MM.1S (cell line): ENCODE data around the gene TIE1.

Experiments used
- DNase-seq: peaks from one replicate; pipeline ENCODE4 v3.0.0-alpha.2; 2015
- H2AFZ ChIP-seq: fragments of 300-600 bp; sonication (generic); 2 replicates; pipeline ENCODE4 v1.6.0; 2016; ENCODE audit warnings: antibody characterized with exemption, low read length
- H3F3A ChIP-seq: fragments of 300-600 bp; sonication (generic); 2 replicates; pipeline ENCODE4 v1.6.1; 2016; ENCODE audit warnings: mild to moderate bottlenecking, antibody characterized with exemption, low read length, moderate library complexity, mixed read lengths; ENCODE audit not compliant: insufficient read depth
- H3K27ac ChIP-seq: fragments of 300-600 bp; sonication (generic); 2 replicates; pipeline ENCODE4 v1.5.1; 2016; ENCODE audit warnings: mild to moderate bottlenecking, low read length
- H3K27me3 ChIP-seq: fragments of 300-600 bp; sonication (generic); replicated peaks from 2 replicates; pipeline ENCODE4 v1.6.0; 2016; ENCODE audit warnings: low read length; ENCODE audit not compliant: insufficient read depth
- H3K36me3 ChIP-seq: fragments of 300-600 bp; sonication (generic); replicated peaks from 2 replicates; pipeline ENCODE4 v1.6.1; 2016; ENCODE audit warnings: mild to moderate bottlenecking, low read length, mixed read lengths; ENCODE audit not compliant: insufficient read depth
- H3K4me1 ChIP-seq: fragments of 300-600 bp; sonication (generic); 2 replicates; pipeline ENCODE4 v1.6.1; 2016; ENCODE audit warnings: low read length, mixed read lengths
- H3K4me2 ChIP-seq: fragments of 300-600 bp; sonication (generic); 2 replicates; pipeline ENCODE4 v1.6.0; 2016; ENCODE audit warnings: low read depth, low read length
- H3K4me3 ChIP-seq: fragments of 300-600 bp; sonication (generic); 2 replicates; pipeline ENCODE4 v1.5.1; 2016; ENCODE audit warnings: low read length, mixed read lengths
- H3K79me2 ChIP-seq: fragments of 300-600 bp; sonication (generic); 2 replicates; pipeline ENCODE4 v1.6.1; 2016; ENCODE audit warnings: mixed run types, low read length, mixed read lengths
- H3K9ac ChIP-seq: fragments of 300-600 bp; sonication (generic); 2 replicates; pipeline ENCODE4 v1.6.1; 2016; ENCODE audit warnings: low read length, mixed read lengths
- H3K9me2 ChIP-seq: fragments of 300-600 bp; sonication (generic); replicated peaks from 2 replicates; pipeline ENCODE4 v1.6.1; 2016; ENCODE audit warnings: mild to moderate bottlenecking, low read length, mixed read lengths; ENCODE audit not compliant: insufficient read depth
- H3K9me3 ChIP-seq: fragments of 300-600 bp; sonication (generic); replicated peaks from 2 replicates; pipeline ENCODE4 v1.6.1; 2016; ENCODE audit warnings: mild to moderate bottlenecking, low read length, mixed read lengths; ENCODE audit not compliant: insufficient read depth
- H4K20me1 ChIP-seq: fragments of 300-600 bp; sonication (generic); 2 replicates; pipeline ENCODE4 v1.6.1; 2016; ENCODE audit warnings: mild to moderate bottlenecking, low read length, moderate library complexity, mixed read lengths; ENCODE audit not compliant: insufficient read depth
- CTCF ChIP-seq: fragments of 300-600 bp; sonication (generic); IDR thresholded peaks from 2 replicates; pipeline ENCODE4 v1.5.1; 2016; ENCODE audit warnings: antibody characterized with exemption, low read length, mixed read lengths
- EZH2 ChIP-seq: fragments of 300-600 bp; sonication (generic); optimal IDR thresholded peaks from 2 replicates; pipeline ENCODE3; 2017; ENCODE audit warnings: low read depth, mild to moderate bottlenecking, antibody characterized with exemption, low read length, mixed read lengths
- EZH2phosphoT487 ChIP-seq: fragments of 300-600 bp; sonication (generic); IDR thresholded peaks from 2 replicates; pipeline ENCODE4 v1.6.1; 2018; ENCODE audit warnings: antibody characterized with exemption, low read length

TIE1 gene

GRCh38 chr1:43366179-43366578, 65.4 kb downstream of the TIE1 start:
- no peak overlapping the region for H2AFZ ChIP-seq
- peak overlapping the region; percentile 87; the same call in 1 of the 2 replicates for H3K9ac ChIP-seq
- no peak for TF ChIP-seq CTCF
- no peak for TF ChIP-seq EZH2
- TF ChIP-seq EZH2phosphoT487, result no peak
- no peak overlapping the region; the same call in 1 of the 2 replicates for H3K4me3 ChIP-seq
- peaks cover 9% of the 10 kb centered on the region for H3K36me3 ChIP-seq
- no peak for DNase-seq
- no peak overlapping the region for H3K27ac ChIP-seq
- H3K4me1 ChIP-seq, result peaks cover 16% of the 10 kb centered on the region
- no peaks in the 10 kb centered on the region for H3K9me3 ChIP-seq
- H4K20me1 ChIP-seq, result no peaks in the 10 kb centered on the region
- peaks cover 41% of the 10 kb centered on the region for H3F3A ChIP-seq
- no peaks in the 10 kb centered on the region for H3K27me3 ChIP-seq
- peak overlapping the region; percentile 99 for H3K4me2 ChIP-seq
- peaks cover 46% of the 10 kb centered on the region for H3K79me2 ChIP-seq
- H3K9me2 ChIP-seq, result no peaks in the 10 kb centered on the region

GRCh38 chr1:43366601-43367025, 65.8 kb downstream of the TIE1 start:
- Histone ChIP-seq H3K36me3 (peaks cover 6% of the 10 kb centered on the region), H3K79me2 (peaks cover 42% of the 10 kb centered on the region), H2AFZ (no peak overlapping the region), H3K9me3 (no peaks in the 10 kb centered on the region), H3K9me2 (no peaks in the 10 kb centered on the region), H3K4me3 (peak overlapping the region; percentile 88), H3K27ac (no peak overlapping the region), H3K9ac (peak overlapping the region; percentile 87), H3K4me1 (peaks cover 12% of the 10 kb centered on the region), H3K4me2 (peak overlapping the region; percentile 99), H4K20me1 (no peaks in the 10 kb centered on the region), H3F3A (peaks cover 37% of the 10 kb centered on the region), H3K27me3 (no peaks in the 10 kb centered on the region)
- TF ChIP-seq CTCF (no peak), EZH2 (no peak), EZH2phosphoT487 (no peak)
- no peak for DNase-seq

GRCh38 chr1:43367026-43367903, 66.5 kb downstream of the TIE1 start:
- H3K9me2 ChIP-seq, result no peaks in the 10 kb centered on the region
- H4K20me1 ChIP-seq, result no peaks in the 10 kb centered on the region
- H3K4me3 ChIP-seq, result peak overlapping the region; percentile 88
- peak overlapping the region; percentile 65 for H3K27ac ChIP-seq
- peak overlapping the region; percentile 78 for H2AFZ ChIP-seq
- H3K9ac ChIP-seq, result peak overlapping the region; percentile 87
- peaks cover 30% of the 10 kb centered on the region for H3F3A ChIP-seq
- H3K79me2 ChIP-seq, result peaks cover 37% of the 10 kb centered on the region
- H3K36me3 ChIP-seq, result no peaks in the 10 kb centered on the region
- H3K4me2 ChIP-seq, result peak overlapping the region; percentile 99
- TF ChIP-seq CTCF (no peak), EZH2 (no peak), EZH2phosphoT487 (no peak)
- peaks cover 12% of the 10 kb centered on the region for H3K4me1 ChIP-seq
- H3K27me3 ChIP-seq, result no peaks in the 10 kb centered on the region
- no peaks in the 10 kb centered on the region for H3K9me3 ChIP-seq
- peak; percentile 7 for DNase-seq
